GM19452 (cell line): ENCODE data around the gene PNRC1.
A peak's percentile ranks its signal among the peaks of the same experiment; 100 is the strongest.
"Not testable (repeated sequence)": the region's sequence is repeated elsewhere in the genome, so short reads cannot be mapped to it uniquely, and the experiment has no call there.

Source experiments
- ATAC-seq: cut with Tn5 transposase; IDR thresholded peaks from one replicate; pipeline ENCODE4 v1.9.1; 2021; ENCODE audit not compliant: unreplicated experiment

The PNRC1 gene

DNA sequence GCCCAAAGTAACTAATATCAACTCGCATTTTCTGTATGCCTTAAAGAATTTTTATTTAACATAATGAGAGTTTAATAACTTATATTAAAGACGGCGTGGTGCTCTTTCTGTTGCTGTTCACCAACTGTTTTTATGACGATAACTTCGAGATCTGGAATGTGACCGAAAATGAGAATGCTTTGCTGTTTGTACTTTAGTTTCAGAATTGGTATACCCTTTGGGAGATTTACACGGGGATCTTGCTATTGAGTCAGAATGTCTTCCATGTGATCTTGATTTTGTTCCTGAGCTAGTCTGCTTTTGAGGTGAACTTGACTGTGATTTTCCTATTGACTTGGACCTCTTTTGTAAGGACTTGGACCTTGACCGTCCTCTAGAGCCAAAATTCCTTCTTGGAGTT is 17.9 kb downstream of the PNRC1 start:
- ATAC-seq = peak; percentile 53

DNA sequence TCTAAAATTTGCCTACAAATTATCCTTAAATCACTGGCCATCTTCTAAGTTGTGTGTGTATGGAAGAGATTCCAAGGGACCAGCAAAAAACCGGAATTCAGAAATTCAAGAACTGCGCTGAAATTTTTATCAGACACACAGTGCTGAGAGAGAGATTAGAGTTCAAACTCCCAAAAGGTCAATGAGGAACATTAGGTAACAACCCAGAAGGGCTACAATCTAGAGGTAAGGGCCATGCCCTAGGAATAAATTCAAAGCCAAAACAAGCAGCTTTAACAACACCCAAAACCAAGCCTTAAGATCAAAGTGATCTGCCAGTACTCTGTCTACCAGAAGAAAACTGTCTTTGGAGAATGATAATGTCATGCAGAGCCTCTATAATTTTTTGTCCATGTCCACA is 19.6 kb downstream of the PNRC1 start:
- no peak for ATAC-seq

GRCh38 chr6:89110284-89110683 is 29.7 kb downstream of the PNRC1 start:
- no peak for ATAC-seq

GRCh38 chr6:89111933-89112332 is 31.4 kb downstream of the PNRC1 start:
- no peak for ATAC-seq

DNA sequence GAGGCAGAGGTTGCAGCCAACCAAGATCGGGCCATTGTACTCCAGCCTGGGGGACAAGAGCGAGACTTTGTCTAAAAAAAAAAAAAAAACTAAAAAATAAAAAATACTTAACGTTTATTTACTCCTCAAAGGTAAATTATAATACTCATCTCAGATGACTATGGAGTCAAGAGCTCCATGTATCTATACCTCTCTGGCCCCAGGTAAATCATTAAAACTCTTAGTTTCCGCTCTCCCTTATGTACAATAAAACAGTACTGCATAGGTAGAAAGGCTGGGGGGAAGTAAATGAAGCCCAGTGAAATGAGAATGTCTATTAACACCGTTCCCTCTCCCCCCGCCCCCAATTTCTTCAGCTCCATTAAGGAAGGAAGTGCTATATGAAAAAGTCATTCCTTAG is 36.2 kb downstream of the PNRC1 start:
- ATAC-seq = no peak

DNA sequence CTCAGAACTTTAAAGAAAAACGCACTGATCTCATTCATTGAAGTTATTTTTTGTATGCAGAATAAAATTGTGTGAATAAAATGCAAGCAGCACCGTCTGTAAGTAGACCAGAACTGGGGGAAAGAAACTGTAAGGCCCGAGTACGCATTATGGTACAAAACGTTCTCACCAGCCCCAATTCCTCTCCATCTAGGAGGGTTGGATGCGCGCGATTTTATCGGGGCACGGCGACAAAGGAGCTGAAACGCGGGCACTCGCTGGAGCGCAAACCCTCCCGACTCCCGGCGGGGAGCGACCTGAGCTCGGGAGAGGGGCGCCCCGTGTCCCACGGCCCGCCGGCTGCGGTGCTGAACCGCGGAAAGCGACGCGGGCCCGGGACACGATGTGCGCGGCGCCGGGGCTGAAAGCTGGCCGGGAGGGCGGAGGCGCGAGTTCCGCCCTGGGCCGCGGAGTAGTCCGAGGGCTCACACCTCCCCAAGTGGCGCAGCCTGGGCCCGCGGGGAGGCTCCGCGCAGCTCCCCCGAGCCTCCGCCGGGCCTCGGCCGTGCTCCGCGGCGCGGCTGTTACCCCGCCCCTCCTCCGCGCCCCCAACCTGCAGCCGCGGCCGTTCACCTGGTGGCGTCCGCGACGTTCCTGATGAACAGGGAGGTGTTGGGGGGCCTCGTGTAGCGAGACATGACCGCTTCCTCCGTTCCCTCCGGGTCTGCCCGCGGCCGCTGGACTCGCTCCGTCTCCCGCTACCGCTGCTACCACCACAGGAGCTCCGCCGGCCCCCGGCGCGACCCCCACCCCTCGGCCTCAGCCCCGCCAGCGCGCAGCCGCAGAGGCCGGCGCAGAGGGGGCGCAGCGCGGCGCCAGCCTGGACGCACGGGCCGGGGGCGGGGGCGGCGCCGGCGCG is 36.9 kb downstream of the PNRC1 start, which contains the start of gene SRSF12:
Gene SRSF12, minus strand, starts transcription at position 861 of the 898 bp plus-strand sequence. Its CDS starts 184 bp downstream, at position 677.
- peak; percentile 69 for ATAC-seq

DNA sequence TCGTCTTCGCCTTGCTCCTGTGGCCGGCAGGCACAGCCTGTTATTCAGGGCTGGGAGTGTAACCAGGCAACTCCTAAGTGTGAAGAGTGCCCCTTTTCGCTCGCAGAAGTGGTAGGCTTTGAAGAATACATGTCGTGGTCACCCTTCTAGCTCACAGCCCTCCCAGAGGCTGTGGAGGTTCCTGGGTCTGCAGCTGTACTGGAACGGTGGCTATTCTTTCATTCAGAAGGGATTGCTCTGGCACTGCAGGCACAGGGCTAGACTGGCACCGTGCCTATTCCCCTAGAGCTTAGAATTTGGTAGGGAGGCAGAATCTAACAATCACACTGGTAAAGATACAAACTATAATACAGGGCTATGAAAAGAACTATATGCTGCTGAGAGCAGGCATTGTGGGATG is 38.4 kb downstream of the PNRC1 start:
- ATAC-seq = no peak

- no peak for ATAC-seq
Measured at GRCh38 chr6:89120371-89120770, 39.8 kb downstream of the PNRC1 start.

DNA sequence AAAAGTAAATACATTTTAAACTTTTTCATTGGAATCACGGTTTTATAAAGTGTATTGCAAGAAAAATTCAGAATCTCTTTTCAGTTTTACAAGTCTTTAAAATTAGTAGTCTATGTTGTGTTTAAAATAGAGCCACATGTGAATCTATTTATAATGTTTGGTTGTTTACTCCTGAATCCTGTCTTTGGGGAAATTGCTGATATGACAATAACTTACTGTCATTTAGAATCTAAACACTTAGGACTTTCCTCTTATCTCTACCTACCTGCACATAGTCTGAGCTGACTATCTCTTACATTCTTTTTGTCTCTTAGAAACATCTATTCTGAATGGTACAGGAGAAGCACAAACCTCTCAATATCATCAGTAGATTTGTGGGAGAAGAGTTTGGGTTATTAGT is 41.4 kb downstream of the PNRC1 start:
- no peak for ATAC-seq

DNA sequence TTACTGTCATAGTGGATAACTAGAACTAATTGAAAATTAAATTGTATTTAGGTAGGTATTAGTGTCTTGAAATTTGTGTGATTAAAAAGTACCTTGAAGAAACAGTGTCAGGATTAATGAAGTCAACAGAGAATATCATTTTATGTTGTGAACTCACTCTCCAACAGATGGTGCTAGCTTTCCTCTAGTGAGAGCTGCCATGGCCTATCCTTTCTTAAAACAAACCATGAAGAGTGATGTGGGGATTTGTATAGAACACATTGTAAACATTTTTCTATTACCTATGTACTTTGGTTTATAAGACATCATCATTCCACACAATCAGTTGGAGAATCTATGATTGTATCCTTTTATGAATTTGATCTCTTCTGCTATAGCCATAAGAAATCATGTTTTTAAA is 42.1 kb downstream of the PNRC1 start:
- no peak for ATAC-seq

GRCh38 chr6:89128256-89128671 is 47.7 kb downstream of the PNRC1 start:
- ATAC-seq = not testable (repeated sequence)

- no peak for ATAC-seq
Measured at GRCh38 chr6:89131599-89131998, 51.0 kb downstream of the PNRC1 start.

GRCh38 chr6:89132057-89132456 is 51.5 kb downstream of the PNRC1 start:
- ATAC-seq = no peak

DNA sequence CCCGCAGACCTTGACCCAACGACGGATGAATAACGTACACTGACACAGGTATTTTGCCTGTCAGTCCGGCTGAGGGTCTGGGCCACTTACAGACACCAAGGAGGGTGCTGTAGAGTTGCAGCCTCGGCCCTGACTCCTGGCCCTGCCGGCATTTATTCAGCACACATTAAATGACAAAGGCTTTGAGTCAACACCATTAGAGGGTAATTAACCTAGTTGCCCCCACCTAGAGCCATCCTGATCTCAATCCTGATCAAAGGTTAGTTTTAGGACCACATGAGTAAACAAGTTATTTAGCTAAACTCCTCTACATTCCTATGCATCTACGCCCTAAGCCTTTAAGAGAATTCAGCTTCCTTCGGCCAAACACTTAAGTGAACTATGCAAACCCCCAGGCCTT is 53.4 kb downstream of the PNRC1 start:
- ATAC-seq = no peak

GRCh38 chr6:89134723-89135122 is 54.2 kb downstream of the PNRC1 start:
- ATAC-seq = no peak
